ENCODE data around the gene CEP290. TPM values are rescaled to one million over a fixed set of nuclear protein-coding genes. Genes with fewer than 3 reads are reported as not detected.

The CEP290 gene
- total RNA-seq, 5 donors from 2014 or later (not counting 1 experiment from before 2014, with no cell fraction given) = 18.5 to 22.6 (median 20.8) TPM

Other genes starting within 250 kb of the CEP290 start
- gene C12orf50, start 112.7 kb downstream of the CEP290 start, total RNA-seq = under 1 TPM in 4 of 5 donors, not detected in 1; 0.07 to 0.15 (median 0.10) TPM
- 10 to 100 TPM in 1 of 5 donors, 1 to 10 TPM in 4; 7.1 to 11.0 (median 8.6) TPM for gene TMTC3, start 219 bp upstream of the CEP290 start, total RNA-seq

Data from T-cell (primary cell).